NCI-H748 treated with DMSO at 0.1 percent for 48 hours (cell line): ENCODE data around the gene DKK3.

Source experiments
- DNase-seq: peaks from one replicate; lab custom pipeline; 2025; lab: John Stamatoyannopoulos, UW

The DKK3 gene

DNA sequence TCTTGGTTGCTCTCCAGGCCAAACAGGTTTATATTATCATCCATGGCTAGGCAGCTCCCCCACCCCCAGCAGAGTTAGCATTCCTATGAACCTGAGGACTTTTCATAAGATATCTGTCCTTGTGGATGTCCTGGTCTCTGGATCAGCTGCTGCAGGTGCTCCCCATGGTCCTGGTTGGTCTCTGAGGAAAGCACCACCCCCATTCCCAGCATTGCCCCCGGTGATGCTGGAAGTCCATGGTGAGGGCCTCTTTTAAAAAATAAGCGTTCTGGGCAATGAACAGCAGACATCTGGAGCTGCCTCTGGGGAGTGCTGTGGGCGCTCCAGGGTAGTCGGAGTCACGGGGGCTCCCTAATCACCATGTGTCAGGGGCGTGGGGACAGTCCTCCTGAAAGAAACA is 26.6 kb downstream of the DKK3 start:
- no peak for DNase-seq

DNA sequence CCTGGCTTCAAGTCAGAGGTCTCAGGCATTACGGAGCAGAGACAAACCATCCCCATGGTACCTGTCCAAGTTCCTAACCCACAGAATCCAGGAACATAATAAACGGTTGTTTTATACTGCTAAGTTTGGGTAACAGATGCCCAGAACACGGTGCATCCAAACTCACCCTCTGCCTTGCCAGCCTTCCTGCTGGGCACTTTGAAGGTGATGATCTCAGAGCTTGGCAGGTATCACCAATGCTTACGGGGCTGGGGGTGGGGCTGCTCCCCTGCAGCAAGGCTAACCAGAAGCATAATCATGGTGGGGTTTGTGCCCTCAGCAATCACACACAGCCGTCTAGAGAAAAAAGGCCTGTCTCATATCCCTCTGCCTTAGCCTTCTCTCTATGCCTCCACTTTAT is 27.1 kb downstream of the DKK3 start:
- DNase-seq, result no peak

DNA sequence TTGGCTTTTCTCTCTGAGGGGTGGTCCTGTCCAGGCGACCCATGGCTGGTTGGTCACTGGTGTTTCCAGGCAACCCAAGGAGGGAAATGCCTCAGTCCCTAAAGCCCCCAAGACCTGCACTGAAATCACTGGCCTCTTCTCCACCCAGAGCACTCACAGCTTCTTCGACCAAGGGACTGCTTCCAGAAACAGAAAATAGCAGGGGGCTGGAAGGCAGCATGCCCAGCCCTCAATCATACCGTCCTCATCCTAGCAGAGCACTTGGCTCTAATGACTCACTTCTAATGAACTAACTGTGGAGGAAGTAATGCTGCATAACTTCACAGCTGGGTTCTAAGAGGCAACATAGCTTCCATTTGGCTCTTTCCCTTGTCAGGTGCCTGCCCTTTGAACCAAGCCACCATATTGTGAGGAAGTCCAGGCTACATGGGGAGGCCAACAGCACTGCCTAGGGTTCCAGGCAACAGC is 27.6 kb downstream of the DKK3 start:
- no peak for DNase-seq

DNA sequence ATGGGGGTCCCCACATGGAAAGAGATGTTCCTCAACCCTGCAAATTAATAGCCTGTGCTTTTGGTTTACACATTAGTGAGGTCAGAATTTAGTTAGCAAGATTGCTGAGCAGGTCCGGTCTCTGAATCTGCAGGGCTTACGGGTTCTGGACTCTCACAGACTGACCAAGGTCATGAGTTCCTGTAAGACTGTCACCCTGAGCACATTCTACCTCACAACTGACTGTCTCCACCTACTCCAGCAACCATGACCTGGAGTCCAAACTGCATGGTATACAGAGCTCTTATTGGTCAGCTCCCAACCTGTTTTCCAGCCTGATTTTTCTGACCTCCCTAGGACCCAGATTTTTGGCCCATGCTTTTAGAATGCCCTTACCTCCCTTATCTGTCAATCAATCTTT is 28.2 kb downstream of the DKK3 start:
- DNase-seq, result no peak

DNA sequence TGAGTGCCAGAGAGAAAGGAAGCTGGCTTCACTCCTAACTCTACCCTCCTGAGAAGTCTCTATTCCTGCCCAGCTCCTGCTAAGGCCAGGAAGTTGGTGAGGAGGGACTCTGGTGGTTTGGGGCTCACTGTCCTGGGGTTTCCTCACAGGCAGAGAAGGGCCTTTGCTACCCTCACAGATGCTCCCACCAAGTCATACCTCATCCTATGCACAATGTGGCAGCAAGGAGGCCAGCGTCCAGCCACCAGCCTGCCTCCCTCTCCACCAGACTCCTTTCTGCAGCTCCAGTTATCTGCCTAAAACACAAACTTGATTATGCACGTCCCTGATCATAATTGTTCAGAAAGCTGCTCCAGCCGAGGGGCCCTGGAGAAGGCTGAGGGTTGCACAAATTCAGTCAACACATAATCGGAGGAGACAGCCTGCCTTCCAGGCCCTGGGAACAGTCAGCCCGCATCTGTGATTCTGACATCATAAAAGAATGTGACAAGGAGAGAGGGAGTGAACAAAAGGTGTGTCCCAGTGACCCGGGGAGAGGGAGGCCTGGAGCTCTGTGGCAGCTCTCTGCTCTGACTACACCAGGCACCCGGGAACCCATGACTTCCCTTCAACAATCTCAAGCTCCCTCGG is 28.8 kb downstream of the DKK3 start:
- DNase-seq, result no peak

DNA sequence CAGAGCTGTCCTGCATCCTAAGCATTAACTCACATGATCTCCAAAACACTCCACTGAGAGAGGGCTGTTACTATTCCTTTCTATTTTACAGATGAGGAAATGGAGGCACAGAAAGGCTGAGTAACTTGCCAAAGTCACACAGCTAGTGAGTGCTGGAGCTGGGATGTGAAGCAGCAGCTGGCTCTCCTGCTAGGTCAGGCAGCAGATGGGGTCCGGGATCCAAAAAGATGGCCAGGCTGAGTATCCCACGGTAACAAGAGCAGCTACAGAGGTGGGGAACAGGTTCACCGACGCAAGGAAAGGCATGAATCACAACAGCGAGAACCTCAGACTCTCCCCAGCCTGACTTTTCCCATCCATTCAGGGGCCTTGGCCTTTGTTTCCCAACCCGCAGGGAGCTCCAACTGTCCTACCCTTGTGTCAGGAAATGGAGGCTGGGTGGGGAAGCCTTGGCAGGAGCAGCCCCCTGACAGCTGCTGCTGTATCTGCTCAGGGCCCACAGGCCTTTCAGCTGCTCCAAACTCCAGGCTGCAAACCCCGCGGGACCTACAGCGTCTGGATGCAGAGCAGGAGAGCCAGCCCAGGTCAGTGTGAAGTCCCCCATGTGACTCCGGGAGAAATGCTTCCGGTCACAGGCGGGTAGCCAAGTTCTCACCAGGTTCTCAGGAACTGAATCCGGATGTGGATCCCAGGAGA is 29.5 kb downstream of the DKK3 start:
- DNase-seq, result no peak

DNA sequence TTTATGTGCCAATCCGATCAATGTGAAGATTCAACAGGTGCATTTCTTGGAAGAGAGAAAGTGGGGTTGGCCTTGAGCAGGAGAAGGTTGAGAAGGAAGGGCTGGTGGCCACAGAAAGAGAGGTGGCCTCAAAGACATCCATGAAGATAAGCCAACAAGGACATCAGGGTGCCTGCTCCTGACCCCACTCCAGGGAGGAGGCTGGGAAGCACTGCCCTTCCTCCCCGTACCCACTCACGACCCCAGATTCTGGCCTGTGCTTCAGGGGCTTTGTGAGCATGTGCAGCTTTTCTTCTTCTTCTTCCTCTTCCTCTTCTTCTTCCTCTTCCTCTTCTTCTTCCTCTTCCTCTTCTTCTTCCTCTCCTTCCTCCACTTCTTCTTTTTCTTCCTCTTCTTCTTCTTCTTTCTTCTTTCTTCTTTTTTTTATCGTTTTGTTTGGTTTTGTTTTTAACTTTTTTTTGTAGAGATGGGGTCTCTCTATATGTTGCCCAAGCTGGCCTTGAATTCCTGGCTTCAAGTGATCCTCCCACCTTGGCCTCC is 30.3 kb downstream of the DKK3 start:
- no peak for DNase-seq

DNA sequence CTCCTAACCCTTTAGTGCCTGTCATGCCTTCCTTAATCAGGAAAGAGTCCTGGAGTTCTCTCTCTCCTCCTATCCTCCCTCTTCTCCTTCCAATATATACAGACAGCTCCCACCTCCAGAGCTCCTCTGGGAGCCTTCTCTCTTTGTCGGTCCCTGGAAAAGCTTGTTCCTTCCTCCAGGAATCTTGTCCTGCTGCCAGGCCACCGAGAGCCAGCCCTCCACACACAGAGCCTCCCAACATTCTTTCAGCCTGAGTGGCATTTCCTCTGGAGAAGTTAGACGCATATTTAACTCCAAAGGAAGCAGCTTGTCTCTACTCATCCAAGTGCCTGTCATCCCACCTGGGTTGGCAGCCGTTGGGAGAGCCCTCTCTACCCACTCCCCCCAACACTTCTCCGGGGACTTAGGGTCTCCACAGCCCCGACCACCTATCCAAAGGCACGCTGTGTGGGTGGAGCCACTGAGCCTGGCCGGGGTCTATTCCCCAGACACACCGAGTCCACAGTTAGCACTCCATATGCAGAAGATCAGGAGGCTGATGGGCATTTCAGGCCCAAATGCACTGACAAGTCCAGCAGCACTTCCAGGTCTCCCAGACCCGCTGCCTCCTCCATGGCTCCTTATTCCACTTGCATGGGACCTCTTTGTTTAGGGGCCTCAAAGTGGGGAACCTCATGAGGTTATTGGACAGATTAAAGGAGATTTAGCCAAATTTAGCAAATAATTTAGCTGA is 31.1 kb downstream of the DKK3 start:
- DNase-seq, result no peak

DNA sequence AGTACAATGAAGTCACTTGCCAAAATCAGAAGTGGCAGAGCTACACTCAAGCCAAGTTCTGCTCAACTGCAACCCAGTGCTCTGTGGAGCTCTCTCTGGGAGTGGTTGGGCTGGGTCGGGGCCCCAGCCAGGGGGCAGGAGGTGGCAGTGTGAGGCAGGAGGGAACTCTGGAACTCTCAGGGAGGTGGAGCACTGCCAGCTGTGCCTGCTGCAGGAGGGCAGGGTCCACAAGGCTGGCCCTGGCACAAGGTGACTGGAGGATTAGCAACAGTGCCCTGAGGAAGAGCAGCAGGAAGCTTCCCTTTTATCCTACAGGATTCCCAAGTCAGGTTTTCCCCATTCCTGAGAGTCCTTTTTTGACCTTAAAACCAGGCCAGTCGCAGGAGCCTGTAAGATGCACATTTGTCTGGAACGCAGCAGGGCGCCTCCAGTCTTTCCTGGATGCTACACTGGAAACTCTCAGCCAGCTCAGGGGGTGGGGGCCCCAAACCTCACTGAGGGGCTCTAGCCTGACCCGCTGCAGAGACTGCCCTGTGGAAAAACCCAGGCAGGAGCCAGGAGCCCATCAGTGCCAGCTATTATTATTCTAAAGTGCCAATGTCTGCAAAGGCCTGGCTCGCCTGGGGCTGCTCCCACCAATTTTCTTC is 31.8 kb downstream of the DKK3 start:
- DNase-seq, result no peak

DNA sequence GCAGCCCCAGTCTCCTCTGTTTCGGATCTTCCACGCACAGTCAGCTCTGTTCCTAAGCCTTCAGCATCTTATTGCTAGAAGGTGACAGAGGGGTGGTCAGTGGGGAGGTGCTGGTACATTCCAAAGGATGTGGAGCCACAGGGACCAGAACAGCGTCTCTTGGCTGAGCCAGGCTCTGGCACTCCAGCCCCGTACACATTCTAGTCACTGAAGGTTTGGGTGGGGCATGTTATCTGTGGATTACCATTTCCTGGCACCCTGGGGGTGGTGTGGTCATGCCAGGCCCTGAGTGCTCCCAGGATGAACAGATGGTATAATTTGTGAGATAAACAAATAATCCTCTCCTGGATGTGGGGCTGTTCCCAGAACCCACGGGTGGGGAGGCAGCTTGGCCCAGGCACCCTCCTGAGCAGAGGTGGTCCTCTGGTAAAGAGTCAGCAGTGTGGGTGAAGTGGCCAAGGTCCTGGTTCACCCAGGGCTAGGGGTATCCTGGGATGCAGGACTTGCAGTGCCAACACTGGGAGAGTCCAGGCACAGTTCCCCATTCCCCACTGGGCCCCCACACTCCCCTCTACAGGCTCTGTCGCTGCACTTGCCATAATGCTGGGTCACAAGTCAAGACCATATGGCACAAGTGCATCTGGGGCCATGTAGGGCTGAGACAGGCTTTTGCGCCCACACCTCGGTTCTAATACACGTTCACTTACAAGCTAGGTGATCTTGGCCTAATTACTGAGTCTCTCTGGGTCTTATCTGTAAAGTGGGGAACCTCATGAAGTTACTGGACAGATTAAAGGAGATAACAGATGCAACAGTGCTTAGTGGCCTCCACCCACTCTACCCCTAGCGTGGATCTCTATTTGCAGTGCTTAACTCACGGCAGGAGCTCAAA is 33.0 kb downstream of the DKK3 start:
- DNase-seq, result no peak

DNA sequence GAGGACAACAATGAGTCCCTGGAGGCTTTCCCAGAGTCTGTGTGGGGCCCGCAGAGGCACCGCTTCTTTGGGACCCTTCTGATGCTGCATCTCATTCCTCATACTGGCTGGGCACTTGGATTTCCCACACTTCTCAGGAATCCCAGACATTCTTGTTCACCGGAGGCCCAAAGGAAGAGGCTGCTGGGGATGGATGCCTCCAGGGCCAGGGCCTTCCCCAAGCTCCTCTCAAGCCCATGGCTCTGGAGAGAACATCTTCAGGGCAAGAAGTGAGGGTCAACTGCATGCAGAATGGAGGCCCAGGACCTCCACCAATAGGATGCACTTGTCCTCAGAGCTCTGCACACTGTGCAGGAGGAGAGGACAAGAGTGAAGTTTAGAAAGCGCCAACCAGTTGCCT is 34.6 kb downstream of the DKK3 start:
- no peak for DNase-seq

DNA sequence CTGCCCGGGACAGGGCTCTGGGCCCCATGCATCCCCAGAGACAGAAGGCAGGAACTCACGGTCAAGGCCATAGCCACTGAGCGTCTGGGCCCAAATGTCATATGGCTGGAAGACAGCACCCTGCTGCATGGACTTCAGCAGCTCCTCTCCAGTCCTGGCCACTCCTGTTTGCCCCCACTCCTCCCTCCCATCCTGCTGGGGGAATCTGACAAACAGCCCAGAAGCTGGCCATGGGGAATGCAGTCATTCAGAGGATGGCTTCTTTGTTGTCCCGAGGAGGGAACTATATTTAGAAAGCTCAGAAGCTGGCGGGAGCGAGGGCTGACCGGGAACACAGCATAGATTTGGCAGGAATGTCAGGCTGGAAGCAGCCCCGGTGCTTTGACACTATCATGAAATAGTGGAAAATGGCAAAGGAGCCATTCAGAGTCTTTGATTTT is 35.0 kb downstream of the DKK3 start:
- no peak for DNase-seq

DNA sequence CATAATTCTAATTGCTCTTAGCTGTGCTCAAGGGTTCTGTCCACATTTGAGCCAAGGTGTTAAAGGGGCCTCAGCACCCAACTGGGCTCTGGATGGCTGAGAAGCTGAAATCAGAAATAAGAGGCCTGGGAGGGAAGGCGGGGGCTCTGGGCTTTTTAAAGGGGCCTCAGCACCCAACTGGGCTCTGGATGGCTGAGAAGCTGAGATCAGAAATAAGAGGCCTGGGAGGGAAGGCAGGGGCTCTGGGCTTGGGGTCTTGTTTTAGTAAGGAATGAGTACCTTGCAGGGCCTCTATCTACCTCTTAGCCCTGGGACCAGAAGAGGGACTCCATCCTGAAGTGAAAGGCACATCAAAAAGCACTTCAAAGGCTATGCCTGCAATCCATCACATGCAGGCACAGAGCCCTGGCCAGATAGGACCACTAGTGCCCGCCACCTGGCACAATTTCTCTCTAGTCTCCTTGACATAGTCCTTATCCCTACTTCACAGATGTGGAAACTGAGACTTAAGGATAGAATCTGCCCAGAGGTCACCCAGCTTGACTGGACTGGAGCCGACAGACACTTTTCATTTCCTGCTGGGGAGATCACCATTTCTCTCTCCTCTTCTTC is 35.6 kb downstream of the DKK3 start:
- no peak for DNase-seq

DNA sequence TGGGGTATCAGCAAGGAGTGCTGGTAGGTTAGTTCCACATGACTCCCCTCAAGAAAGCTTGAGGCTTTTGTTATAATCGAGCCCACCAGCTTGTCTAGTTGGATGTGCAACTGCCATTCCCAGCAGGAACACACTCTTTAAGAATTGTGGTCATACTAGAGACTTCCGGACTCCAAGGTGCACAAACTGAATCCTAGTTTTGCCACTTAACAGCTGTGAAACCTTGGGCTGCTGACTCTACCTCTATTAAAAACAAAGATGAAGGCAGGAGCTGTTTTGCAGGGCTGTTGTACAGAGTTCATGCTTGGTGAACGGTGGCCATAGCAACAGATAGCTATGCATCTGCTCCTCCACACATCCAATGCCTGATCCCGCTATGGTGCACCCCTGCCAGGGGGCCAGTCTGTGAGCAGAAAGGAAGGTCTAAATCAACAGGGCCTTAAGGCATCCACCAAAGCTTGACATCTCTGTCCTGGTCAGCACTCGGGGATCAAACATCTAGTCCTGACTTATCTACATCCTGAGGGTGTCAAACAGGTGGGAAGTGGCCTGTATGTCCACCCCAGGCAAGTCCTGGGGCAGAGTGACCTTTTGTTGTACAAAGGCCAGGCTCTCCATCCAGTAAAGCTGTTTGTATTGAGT is 36.4 kb downstream of the DKK3 start:
- no peak for DNase-seq

DNA sequence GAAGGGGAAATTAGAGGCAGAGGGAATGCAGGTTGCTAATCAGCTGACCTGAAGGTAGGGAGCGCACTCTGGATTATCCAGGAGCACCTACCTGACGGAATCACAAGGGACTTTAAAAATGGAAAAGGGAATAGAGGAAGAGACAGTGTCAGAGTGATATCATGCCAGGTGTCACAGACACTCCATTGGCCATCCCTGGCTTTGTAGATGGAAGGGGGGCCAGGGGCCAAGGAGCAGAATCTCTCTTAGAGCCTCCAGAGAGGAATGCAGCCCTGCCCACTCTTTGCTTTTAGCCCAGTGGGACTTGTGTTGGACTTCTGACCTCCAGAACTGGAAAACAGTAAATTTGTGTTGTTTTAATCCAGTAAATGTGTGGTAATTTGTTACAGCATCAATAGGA is 37.9 kb downstream of the DKK3 start:
- no peak for DNase-seq

DNA sequence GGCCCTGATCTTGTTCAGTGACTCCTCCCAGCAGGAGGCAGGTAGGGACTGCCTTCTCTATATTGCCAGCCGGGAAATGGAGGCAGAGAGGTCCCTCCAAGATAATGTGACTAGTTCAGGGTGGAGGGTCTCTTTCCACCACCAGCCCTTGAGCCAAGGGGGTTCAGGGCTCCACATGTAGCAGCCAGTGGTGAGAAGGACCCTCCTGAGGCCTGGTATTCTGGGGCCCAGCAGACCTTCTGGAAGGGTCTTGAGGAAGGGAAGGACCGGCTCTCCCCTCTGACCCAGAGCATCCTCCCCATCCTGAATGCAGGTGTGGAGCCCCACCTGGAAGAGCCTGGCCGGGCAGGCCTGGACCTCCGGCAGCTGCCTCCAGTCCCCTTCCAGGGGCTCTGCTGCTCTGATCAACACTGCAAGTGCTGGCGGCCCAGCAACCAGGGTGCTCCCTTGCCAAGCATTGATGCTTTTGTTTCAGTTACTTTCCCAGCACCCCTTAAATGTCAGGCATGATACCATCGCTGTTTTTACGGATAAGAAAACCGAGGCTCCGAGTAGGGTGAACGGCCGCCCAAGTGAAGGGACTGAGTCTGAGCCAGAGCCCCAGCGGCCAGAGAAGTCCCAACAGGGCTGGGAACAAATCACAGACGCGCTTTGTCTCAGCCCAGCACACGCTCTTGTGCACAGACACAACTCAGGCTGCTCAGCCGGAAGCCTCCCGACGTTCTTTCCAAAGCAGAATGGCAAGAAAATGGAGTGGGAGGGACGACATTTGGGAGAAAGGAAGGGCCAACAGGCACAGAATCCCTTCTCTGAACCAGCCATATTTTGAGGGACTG is 38.8 kb downstream of the DKK3 start:
- DNase-seq, result no peak

DNA sequence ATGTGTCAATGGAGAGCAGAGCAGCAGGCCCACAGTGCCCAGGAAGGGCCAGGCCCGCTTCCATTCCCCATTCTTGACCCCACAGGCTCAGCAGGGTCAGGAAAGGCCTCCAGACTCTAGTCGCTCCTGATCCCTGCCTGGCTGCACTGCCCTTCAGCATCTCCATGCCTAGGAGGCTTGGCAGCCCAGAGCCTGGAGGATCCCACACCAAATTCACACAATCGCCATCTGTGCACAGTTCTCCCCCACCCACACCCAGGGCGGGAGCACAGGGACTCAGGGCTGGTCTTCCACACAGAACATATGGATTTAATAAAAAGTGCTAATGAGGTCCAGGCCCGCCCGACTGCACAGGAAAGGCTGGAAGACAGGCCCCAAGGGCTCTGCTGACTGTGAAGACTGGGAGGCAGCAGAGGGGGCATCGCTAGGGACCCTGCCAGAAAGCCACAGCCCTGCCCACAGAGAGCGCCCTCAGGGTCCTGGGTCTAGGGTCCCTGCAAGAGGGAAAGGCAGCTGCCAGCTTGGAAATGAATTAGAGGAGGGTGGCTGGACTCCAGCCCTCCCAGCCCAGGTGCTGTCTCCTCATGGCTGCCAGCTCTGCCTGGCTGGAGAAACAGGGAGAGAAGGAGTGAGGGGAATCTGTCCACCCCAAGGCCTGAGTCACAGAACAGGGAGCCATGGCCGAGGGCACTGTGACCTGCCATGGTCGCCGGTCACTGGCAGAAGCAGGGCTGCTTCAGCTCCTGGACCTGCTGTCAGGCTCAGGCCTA is 39.7 kb downstream of the DKK3 start:
- DNase-seq, result no peak

DNA sequence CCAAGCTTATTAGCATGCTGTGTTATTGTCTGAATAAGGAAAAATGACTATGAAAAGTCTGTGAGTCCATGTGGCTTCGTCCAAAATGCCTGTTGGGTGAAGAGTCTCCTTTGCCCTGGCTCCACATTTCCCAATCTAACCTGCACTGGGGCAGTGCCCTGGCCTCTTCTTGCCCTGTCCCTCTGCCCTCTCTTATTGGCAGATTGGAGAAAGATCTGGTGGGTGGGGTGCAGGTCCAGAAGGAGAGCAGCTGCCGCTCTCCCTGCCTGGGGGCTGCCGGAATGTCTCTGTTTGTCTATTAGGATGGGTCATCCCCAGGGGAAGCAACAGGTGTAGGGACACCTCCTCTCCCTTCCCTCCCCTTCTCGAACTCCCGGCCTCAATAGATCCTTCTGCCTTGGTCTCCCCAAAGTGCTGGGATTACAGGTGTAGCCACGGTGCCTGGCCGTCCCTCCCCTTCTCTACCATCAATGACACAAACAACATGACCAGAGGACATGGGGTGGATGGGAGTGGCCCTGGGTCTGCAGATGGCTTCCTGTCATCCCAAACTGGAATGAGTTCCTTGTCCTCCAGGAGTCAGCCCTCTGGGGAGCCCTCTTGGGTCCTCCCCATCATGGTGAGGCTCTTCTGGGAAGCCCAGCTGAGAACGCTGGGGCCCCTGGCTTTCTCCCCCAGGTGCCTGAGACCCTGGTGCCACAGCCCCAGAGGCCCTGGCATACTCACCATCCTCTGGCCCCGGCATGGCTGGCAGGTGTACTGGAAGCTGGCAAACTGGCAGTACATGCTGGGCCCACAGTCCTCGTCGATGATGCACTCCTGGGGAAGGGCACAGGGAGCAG is 40.5 kb downstream of the DKK3 start:
- no peak for DNase-seq
